ENCODE results near the gene TMIGD3. TPM values are rescaled to one million over a fixed set of nuclear protein-coding genes. Genes with fewer than 3 reads are reported as not detected.

Gene TMIGD3
- total RNA-seq, 1 donor from 2014 or later = not detected

DNA sequence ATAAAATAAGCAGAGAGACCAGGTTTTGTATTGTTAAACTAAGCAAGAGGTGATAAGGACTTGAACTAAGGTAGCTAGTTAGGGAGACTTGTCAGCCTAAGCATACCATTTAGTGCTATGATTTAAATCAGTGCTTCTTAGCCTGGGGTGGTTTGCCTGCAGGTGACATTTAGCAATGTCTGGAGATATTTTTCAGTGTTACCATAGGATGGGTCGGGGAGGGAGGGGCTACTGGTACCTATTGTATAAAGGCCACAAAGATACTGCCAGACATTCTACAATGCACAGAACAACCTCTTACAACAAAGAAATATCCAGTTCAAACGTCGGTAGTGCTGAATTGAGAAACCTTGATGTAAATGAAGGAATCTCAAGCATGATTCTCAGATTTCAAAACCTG, 50.9 kb downstream of the TMIGD3 start:
- peaks cover 43% of the 10 kb centered on the region for H3K4me1 Mint-ChIP-seq
- H3K4me3 Mint-ChIP-seq = peak overlapping the region; percentile 53
- H3K27me3 Mint-ChIP-seq (ENCODE audit: low read depth) = no peaks in the 10 kb centered on the region
- TF ChIP-seq, protein P1, sequence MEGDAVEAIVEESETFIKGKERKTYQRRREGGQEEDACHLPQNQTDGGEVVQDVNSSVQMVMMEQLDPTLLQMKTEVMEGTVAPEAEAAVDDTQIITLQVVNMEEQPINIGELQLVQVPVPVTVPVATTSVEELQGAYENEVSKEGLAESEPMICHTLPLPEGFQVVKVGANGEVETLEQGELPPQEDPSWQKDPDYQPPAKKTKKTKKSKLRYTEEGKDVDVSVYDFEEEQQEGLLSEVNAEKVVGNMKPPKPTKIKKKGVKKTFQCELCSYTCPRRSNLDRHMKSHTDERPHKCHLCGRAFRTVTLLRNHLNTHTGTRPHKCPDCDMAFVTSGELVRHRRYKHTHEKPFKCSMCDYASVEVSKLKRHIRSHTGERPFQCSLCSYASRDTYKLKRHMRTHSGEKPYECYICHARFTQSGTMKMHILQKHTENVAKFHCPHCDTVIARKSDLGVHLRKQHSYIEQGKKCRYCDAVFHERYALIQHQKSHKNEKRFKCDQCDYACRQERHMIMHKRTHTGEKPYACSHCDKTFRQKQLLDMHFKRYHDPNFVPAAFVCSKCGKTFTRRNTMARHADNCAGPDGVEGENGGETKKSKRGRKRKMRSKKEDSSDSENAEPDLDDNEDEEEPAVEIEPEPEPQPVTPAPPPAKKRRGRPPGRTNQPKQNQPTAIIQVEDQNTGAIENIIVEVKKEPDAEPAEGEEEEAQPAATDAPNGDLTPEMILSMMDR (conservative IDR thresholded peaks at IDR 0.05) = no peak
- peaks cover 6% of the 10 kb centered on the region for H3K36me3 Mint-ChIP-seq (ENCODE audit: low read depth)
- no peak for DNase-seq (ENCODE audit: low read depth, low spot score)
- H3K9me3 Mint-ChIP-seq = no peaks in the 10 kb centered on the region
- H3K27ac Mint-ChIP-seq (ENCODE audit: unreplicated experiment) = no peak overlapping the region

DNA sequence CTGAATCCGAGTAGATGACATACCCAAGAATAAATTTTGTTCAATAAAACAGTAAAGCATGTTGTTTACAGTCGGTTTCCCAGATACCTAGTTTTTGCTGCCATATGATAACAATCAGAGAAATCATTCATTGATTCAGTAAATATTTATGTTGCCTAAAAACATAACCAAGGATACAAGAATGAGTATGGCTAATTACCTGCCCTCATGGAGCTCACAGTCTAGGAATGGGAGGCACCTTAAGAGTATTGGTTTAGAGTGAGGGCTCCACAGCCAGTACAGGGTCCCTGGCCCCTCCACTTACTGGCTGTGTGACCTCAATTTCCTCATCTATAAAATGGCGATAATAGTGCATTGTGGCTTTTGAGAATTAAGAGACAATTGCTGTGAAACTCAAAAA, 53.2 kb downstream of the TMIGD3 start:
- peaks cover 15% of the 10 kb centered on the region for H3K36me3 Mint-ChIP-seq (ENCODE audit: low read depth)
- H3K4me1 Mint-ChIP-seq = peaks cover 55% of the 10 kb centered on the region
- DNase-seq (ENCODE audit: low read depth, low spot score) = no peak
- TF ChIP-seq, protein P1 (conservative IDR thresholded peaks at IDR 0.05) = no peak
- peak overlapping the region; percentile 100 for H3K4me3 Mint-ChIP-seq
- H3K27me3 Mint-ChIP-seq (ENCODE audit: low read depth) = no peaks in the 10 kb centered on the region
- H3K9me3 Mint-ChIP-seq = no peaks in the 10 kb centered on the region
- H3K27ac Mint-ChIP-seq (ENCODE audit: unreplicated experiment) = peak overlapping the region; percentile 99

DNA sequence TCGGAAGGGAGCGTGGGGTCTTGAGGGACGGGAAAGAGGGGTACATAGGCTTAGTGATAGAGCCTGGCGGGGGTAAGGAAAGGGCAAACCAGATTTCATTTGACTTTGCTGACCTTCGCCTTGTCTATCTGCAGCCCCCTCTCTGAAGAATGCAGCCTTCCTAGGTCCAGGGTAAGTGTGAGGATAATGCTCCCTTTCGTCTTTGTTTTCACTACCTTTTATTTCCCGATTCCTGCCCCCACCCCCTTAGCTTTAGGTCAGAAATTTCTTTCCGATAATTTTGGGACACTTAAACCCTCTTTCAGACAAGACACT, 53.8 kb downstream of the TMIGD3 start:
- no peaks in the 10 kb centered on the region for H3K27me3 Mint-ChIP-seq (ENCODE audit: low read depth)
- no peaks in the 10 kb centered on the region for H3K9me3 Mint-ChIP-seq
- H3K4me1 Mint-ChIP-seq = peaks cover 55% of the 10 kb centered on the region
- no peak for DNase-seq (ENCODE audit: low read depth, low spot score)
- peaks cover 15% of the 10 kb centered on the region for H3K36me3 Mint-ChIP-seq (ENCODE audit: low read depth)
- H3K27ac Mint-ChIP-seq (ENCODE audit: unreplicated experiment) = peak overlapping the region; percentile 99
- peak overlapping the region; percentile 100 for H3K4me3 Mint-ChIP-seq
- TF ChIP-seq, protein P1 (conservative IDR thresholded peaks at IDR 0.05) = no peak

DNA sequence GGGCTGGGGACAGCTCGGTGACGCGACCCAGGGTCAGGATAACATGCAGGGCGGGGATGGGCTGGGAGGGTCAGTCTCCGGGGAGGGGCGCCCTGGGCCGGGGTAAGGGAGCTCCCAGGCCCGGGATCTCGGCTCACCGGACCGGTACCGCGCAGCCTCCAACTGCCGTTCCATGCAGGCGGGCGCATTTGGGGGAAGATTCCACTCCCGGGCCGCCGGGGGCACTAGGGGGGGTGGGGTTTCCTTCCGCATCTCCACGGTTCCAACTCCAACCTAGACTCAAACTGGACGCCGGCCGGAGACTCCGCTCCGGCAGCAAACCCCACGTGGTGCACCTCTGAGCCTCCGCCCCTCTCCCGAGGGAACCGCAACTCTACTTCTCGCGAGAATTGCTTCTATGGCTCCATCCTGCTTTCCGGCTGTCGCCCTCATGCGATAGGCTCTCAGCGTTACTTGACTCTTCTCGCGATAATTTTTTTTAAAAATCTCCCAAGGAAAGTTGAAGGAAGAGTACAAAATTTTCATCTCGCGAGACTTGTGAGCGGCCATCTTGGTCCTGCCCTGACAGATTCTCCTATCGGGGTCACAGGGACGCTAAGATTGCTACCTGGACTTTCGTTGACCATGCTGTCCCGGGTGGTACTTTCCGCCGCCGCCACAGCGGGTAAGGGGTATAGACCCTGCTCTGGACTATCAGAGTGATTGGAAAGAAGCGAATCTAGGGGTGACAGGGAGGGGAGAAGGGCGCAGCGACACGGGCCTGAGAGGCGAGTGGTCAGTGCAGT, 54.3 kb downstream of the TMIGD3 start, which contains the start of the genes ATP5PB and WDR77:
TSS of gene ATP5PB (plus strand) at position 547 of the 785 bp plus-strand sequence. CDS start at position 625, 78 bp downstream.
TSS of gene WDR77 (minus strand) at position 339 of the 785 bp plus-strand sequence. CDS start at position 252, 87 bp downstream.
- Mint-ChIP-seq H3K4me3 (peak within 1 kb of the TSS; percentile 100), H3K4me1 (peaks cover 55% of the 10 kb centered on the region), H3K27me3 (ENCODE audit: low read depth) (no peaks in the 10 kb centered on the region), H3K9me3 (no peaks in the 10 kb centered on the region), H3K36me3 (ENCODE audit: low read depth) (peaks cover 15% of the 10 kb centered on the region), H3K27ac (ENCODE audit: unreplicated experiment) (peak within 1 kb of the TSS; percentile 99)
- peak; percentile 82 for DNase-seq (ENCODE audit: low read depth, low spot score)
- TF ChIP-seq, protein P1 (conservative IDR thresholded peaks at IDR 0.05) = no peak

DNA sequence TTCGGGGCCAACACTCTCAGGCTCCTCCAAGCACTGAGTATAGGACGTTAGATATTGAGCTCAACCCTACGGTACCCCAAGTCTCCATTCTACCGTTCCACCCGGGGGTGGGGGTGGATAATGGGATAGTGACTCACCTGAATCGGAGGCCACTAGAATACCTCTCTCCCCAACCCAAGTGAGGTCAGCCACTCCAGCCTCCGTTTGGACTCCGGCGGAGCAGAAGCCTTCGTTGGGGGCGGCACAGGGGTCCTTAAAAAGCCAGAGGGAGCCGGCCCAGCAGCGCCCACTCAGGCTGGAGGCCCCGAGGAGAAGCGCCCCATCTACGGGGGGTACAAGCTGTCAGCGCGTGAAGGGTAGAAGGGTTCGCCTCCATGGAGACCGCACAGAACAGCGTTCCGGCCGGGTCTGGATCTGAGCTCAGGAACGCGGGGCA, 54.9 kb downstream of the TMIGD3 start:
- Mint-ChIP-seq H3K27me3 (ENCODE audit: low read depth) (no peaks in the 10 kb centered on the region), H3K36me3 (ENCODE audit: low read depth) (peaks cover 19% of the 10 kb centered on the region), H3K27ac (ENCODE audit: unreplicated experiment) (peak overlapping the region; percentile 47), H3K4me3 (peak overlapping the region; percentile 100), H3K4me1 (peaks cover 54% of the 10 kb centered on the region), H3K9me3 (no peaks in the 10 kb centered on the region)
- TF ChIP-seq, protein P1 (conservative IDR thresholded peaks at IDR 0.05) = no peak
- no peak for DNase-seq (ENCODE audit: low read depth, low spot score)
